Large intestine (tissue), 3 donors: Measurements from ENCODE around the gene CCDC194. TPM values are rescaled to one million over a fixed set of nuclear protein-coding genes. Genes with fewer than 3 reads are reported as not detected.
"Not testable (repeated sequence)": the region's sequence is repeated elsewhere in the genome, so short reads cannot be mapped to it uniquely, and the experiment has no call there.

Experiments
- DNase-seq, 2 donors: peaks; one replicate each; pipeline versions ENCODE4 v3.0.0 to v3.0.0-alpha.2; 2013
- H3K27ac ChIP-seq: one replicate; pipeline ENCODE4 v1.5.1; 2013; ENCODE audit warnings: low read length
- H3K27me3 ChIP-seq: 2 replicates; pipeline ENCODE4 v1.6.1; 2013; ENCODE audit warnings: low read length; ENCODE audit not compliant: control insufficient read depth, insufficient read depth
- H3K36me3 ChIP-seq: 2 replicates; pipeline ENCODE4 v1.6.1; 2013; ENCODE audit warnings: low read length; ENCODE audit not compliant: control insufficient read depth, insufficient read depth
- H3K4me1 ChIP-seq: one replicate; pipeline ENCODE4 v1.6.1; 2013; ENCODE audit warnings: low read length; ENCODE audit not compliant: control insufficient read depth, insufficient read depth
- H3K4me3 ChIP-seq: one replicate; pipeline ENCODE4 v1.5.1; 2013; ENCODE audit warnings: low read length
- H3K9me3 ChIP-seq: one replicate; pipeline ENCODE4 v1.6.1; 2013; ENCODE audit warnings: mild to moderate bottlenecking, low read depth, low read length, moderate library complexity; ENCODE audit not compliant: control insufficient read depth
- WGBS: methylation state at CpG from one replicate; pipeline ENCODE4 v1.1.5; 2013; ENCODE audit warnings: low lambda C conversion rate; ENCODE audit not compliant: insufficient coverage; 5-methylcytosine and 5-hydroxymethylcytosine counted together
- polyA plus RNA-seq: library from polyadenylated mRNA; unstranded; fragments of 120-200 nt; gene quantifications from one replicate; pipeline ENCODE4 v1.2.1, GENCODE V29; 2013

CCDC194 gene
- polyA plus RNA-seq, 1 donor: 0.28 TPM

- no peak for DNase-seq
- no peaks in the 10 kb centered on the region for H3K9me3 ChIP-seq
- no peaks in the 10 kb centered on the region for H3K4me1 ChIP-seq
- H3K27me3 ChIP-seq: no peaks in the 10 kb centered on the region
- H3K4me3 ChIP-seq: no peak overlapping the region
- H3K27ac ChIP-seq: no peak overlapping the region
- H3K36me3 ChIP-seq: no peaks in the 10 kb centered on the region
- WGBS: 50% methylated on average over 2 of the region's 8 CpGs
These were observed 23.9 kb downstream of the CCDC194 start for GRCh38 chr19:17370026-17370587.

- Histone ChIP-seq H3K4me1 (no peaks in the 10 kb centered on the region), H3K9me3 (no peaks in the 10 kb centered on the region), H3K36me3 (no peaks in the 10 kb centered on the region), H3K4me3 (no peak overlapping the region), H3K27me3 (no peaks in the 10 kb centered on the region), H3K27ac (no peak overlapping the region)
- no peak for DNase-seq
- no CpG with 5 or more reads among the region's 22 CpGs for WGBS
These were observed 28.6 kb downstream of the CCDC194 start for GRCh38 chr19:17365361-17365760.

GRCh38 chr19:17363852-17364605 lies 30.0 kb downstream of the CCDC194 start:
- no CpG with 5 or more reads among the region's 20 CpGs for WGBS
- not testable (repeated sequence) for H3K4me3 ChIP-seq, H3K9me3 ChIP-seq, H3K36me3 ChIP-seq, DNase-seq, H3K4me1 ChIP-seq, H3K27ac ChIP-seq, H3K27me3 ChIP-seq

- WGBS: no CpG with 5 or more reads among the region's 6 CpGs
- Histone ChIP-seq H3K4me1 (no peaks in the 10 kb centered on the region), H3K27me3 (no peaks in the 10 kb centered on the region)
These were observed 33.8 kb downstream of the CCDC194 start for GRCh38 chr19:17359905-17360800.

GRCh38 chr19:17358395-17358794 lies 35.6 kb downstream of the CCDC194 start:
- H3K36me3 ChIP-seq: no peaks in the 10 kb centered on the region
- no peak overlapping the region for H3K4me3 ChIP-seq
- no peaks in the 10 kb centered on the region for H3K4me1 ChIP-seq
- H3K27me3 ChIP-seq: no peaks in the 10 kb centered on the region
- no peak for DNase-seq
- WGBS: no CpG with 5 or more reads among the region's 7 CpGs
- H3K9me3 ChIP-seq: no peaks in the 10 kb centered on the region
- H3K27ac ChIP-seq: no peak overlapping the region

More at GRCh38 chr19:17359905-17360800, 33.8 kb downstream of the CCDC194 start:
- no peak overlapping the region for H3K27ac ChIP-seq
- DNase-seq: no peak
- no peak overlapping the region for H3K4me3 ChIP-seq
- no peaks in the 10 kb centered on the region for H3K36me3 ChIP-seq
- no peaks in the 10 kb centered on the region for H3K9me3 ChIP-seq

- no peak overlapping the region for H3K27ac ChIP-seq
- DNase-seq: no peak
- H3K4me3 ChIP-seq: no peak overlapping the region
- H3K27me3 ChIP-seq: no peaks in the 10 kb centered on the region
- H3K4me1 ChIP-seq: no peaks in the 10 kb centered on the region
- no peaks in the 10 kb centered on the region for H3K9me3 ChIP-seq
- WGBS: no CpG with 5 or more reads among the region's 11 CpGs
- no peaks in the 10 kb centered on the region for H3K36me3 ChIP-seq
These were observed 36.3 kb downstream of the CCDC194 start for GRCh38 chr19:17357724-17358123.

GRCh38 chr19:17357078-17357666 lies 36.8 kb downstream of the CCDC194 start:
- Histone ChIP-seq H3K27me3 (no peaks in the 10 kb centered on the region), H3K4me3 (no peak overlapping the region), H3K36me3 (no peaks in the 10 kb centered on the region), H3K4me1 (no peaks in the 10 kb centered on the region), H3K27ac (no peak overlapping the region), H3K9me3 (no peaks in the 10 kb centered on the region)
- no peak for DNase-seq
- 89% methylated on average over 3 of the region's 7 CpGs for WGBS

GRCh38 chr19:17353386-17353785 lies 40.6 kb downstream of the CCDC194 start:
- no peak overlapping the region for H3K4me3 ChIP-seq
- no peaks in the 10 kb centered on the region for H3K9me3 ChIP-seq
- peaks cover 7% of the 10 kb centered on the region for H3K27me3 ChIP-seq
- H3K36me3 ChIP-seq: no peaks in the 10 kb centered on the region
- no peaks in the 10 kb centered on the region for H3K4me1 ChIP-seq
- no peak for DNase-seq
- no CpG with 5 or more reads among the region's 8 CpGs for WGBS
- no peak overlapping the region for H3K27ac ChIP-seq

- Histone ChIP-seq H3K9me3 (no peaks in the 10 kb centered on the region), H3K27ac (no peak overlapping the region), H3K27me3 (peaks cover 7% of the 10 kb centered on the region), H3K4me3 (no peak overlapping the region), H3K4me1 (no peaks in the 10 kb centered on the region), H3K36me3 (no peaks in the 10 kb centered on the region)
- no peak for DNase-seq
- WGBS: no CpG with 5 or more reads among the region's 14 CpGs
These were observed 41.3 kb downstream of the CCDC194 start for GRCh38 chr19:17352608-17353280.
